Fibroblast of pulmonary artery (primary cell): ENCODE data around the gene SIK3.
"Not testable (repeated sequence)": the region's sequence is repeated elsewhere in the genome, so short reads cannot be mapped to it uniquely, and the experiment has no call there.

Source experiments
- DNase-seq: peaks from one replicate; pipeline ENCODE4 v3.0.0-alpha.2; 2010; ENCODE audit warnings: low read depth
- H3K4me3 ChIP-seq: replicated peaks from 2 replicates; pipeline ENCODE4 v1.5.1; 2011; ENCODE audit warnings: low read depth, mild to moderate bottlenecking, control low read depth, low read length, moderate library complexity
- TF ChIP-seq, protein P1 (sequence below): IDR thresholded peaks from 2 replicates; pipeline ENCODE4 v1.5.1; 2011; ENCODE audit warnings: mild to moderate bottlenecking, control low read depth, low read length, inconsistent platforms; ENCODE audit errors: missing control alignments

SIK3 gene

DNA sequence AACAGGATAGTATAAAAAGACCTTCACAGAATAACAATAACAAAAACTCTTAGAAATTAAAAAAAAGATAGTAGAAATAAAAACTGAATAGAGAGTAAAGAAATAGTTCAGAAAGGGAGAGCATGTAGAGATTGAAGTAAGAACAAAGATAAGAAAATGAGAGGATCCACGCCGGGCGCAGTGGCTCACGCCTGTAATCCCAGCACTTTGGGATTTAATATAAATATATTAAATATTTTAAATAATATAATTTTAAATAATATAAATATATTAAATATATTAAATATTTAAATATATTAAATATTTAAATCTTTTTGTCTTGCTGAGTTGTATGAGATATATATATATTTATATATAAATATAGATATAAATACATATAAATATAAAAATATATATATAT lies 286.1 kb downstream of the SIK3 start:
- no peak for DNase-seq
- no peak overlapping the region for H3K4me3 ChIP-seq
- TF ChIP-seq, protein P1, sequence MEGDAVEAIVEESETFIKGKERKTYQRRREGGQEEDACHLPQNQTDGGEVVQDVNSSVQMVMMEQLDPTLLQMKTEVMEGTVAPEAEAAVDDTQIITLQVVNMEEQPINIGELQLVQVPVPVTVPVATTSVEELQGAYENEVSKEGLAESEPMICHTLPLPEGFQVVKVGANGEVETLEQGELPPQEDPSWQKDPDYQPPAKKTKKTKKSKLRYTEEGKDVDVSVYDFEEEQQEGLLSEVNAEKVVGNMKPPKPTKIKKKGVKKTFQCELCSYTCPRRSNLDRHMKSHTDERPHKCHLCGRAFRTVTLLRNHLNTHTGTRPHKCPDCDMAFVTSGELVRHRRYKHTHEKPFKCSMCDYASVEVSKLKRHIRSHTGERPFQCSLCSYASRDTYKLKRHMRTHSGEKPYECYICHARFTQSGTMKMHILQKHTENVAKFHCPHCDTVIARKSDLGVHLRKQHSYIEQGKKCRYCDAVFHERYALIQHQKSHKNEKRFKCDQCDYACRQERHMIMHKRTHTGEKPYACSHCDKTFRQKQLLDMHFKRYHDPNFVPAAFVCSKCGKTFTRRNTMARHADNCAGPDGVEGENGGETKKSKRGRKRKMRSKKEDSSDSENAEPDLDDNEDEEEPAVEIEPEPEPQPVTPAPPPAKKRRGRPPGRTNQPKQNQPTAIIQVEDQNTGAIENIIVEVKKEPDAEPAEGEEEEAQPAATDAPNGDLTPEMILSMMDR = no peak

DNA sequence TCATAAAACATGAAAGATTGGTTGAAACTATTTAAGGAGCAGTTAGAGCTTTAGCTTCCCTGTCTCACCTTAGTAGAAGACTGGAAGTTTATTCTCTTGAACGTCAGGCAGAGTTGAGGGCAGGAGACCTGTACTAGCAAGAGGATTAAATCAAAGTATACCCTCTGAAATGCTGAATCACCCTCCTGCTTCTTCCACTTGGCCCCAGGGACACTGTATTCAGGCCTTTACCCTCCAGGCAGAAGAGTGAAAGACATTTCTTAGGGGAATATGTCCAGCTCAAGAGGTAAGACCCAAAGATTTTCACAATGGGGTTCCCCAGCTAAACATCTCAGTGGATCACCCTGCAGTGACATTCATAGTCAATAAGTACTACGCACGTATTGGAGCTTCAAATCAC lies 287.0 kb downstream of the SIK3 start:
- no peak for DNase-seq
- no peak overlapping the region for H3K4me3 ChIP-seq
- TF ChIP-seq, protein P1 = no peak

DNA sequence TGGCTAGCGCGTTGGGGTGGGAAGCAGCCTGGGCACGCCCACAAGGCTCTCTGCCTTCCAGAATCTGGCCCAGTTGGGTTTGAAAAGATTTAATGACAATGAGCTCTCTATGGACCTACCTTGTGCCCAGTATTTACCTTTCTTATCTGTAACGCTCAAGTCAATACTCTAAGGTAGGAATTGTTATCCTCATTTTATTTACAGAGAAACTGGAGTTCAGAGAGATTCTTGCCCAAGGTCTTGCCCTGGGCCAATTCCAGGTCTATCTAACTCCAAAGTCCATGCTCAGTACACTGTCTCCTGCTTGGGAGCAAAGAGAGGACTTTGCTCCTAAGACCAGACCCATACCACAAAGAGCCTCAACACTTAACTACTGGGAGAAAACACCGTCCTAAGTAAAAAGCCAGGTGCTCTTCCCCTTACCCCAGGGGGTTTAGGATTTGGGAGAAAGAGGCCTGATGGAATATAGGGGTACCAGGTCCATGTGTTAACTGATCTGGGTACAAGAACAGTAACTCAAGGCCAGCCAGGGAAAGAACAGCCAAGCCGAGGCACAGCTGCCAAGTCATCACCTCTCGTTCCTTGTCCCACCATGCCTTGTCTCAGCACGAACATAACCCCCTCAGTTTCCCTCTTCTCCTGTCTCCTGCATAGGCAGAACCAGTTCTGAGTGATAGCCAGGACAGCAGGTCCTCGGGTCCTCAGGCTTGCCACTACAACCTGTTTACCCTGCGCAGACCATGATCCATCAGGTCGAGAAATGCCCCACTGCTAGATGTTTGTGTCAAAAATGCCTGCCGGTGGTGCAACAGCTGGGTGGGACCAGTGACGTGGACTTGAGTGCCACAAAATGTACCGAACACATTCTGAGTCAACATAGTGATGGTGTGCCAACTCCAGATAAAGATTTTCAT lies 289.7 kb downstream of the SIK3 start:
- no peak overlapping the region for H3K4me3 ChIP-seq
- DNase-seq = peak; percentile 94
- TF ChIP-seq, protein P1 = no peak

DNA sequence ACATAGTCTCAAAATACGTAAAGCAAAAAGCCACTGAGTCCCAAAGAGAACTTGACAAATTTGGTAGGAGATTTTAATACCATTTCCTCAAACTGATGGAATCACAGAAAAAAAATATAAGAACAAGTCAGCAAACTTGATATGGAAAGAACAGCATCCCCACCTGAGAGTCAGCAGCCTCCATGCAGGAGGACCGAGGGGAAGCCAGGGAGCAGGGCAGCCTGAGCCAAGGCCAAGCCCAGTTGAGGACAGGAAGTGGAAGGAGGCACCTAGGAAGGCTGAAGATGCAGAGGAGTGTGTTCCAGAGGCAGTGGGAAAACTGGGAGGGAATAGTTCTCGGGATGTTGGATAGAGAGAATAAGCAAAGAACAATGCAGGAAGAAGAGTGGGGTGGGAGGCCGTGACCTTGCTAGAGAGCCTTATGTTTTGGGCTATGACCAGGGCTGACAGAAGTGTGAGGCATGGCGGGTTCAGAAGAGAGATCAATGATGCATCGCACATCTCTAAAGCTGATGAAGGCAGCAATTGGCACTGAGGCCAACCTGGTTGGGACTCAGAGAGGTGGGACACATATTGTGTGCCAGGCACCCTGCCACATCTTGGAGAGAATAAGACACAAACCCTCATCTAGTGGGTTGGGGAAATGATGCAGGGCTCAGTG lies 290.5 kb downstream of the SIK3 start:
- TF ChIP-seq, protein P1 = no peak

GRCh38 chr11:116804001-116804400 lies 294.2 kb downstream of the SIK3 start:
- no peak for DNase-seq
- TF ChIP-seq, protein P1 = no peak
- H3K4me3 ChIP-seq = no peak overlapping the region

More for the DNA sequence above, 290.5 kb downstream of the SIK3 start:
- no peak overlapping the region for H3K4me3 ChIP-seq
- DNase-seq = no peak

DNA sequence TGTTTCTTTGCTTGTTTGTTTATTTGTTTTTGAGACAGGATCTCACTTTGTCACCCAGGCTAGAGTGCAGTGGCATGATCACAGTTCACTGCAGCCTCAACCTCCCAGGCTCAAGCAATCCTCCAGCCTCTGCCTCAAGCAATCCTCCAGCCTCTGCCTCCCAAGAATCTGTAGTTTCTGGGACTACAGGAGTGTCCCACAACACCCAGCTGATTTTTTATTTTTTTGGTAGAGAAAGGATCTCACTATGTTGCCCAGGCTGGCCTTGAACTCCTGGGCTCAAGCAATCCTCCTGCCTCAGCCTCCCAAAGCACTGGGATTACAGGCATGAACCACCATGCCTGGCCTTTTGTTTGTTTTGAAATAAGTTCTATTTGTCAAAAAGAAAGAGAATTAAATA lies 296.6 kb downstream of the SIK3 start:
- not testable (repeated sequence) for DNase-seq, H3K4me3 ChIP-seq

DNA sequence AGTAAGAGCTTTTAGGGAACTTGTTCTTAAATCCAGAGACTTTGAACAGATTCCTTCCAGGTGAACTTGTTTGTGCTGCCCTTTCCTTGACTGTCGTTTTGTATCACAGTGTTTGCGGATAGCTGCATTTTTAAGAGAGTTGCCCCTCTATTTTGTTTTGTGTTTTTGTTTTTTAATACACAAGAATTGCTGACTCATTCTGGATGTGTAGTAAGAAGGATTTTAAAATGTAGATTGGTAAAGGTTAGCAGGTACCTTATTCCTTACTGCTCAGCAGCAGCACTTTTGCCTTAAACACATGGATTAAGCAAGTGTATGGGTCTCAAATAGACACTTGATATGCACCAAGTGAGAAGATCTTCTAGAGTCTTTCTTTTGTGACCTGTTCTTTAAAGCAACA lies 297.6 kb downstream of the SIK3 start:
- no peak for DNase-seq
- TF ChIP-seq, protein P1 = no peak

More for the DNA sequence above, 297.6 kb downstream of the SIK3 start:
- H3K4me3 ChIP-seq = no peak overlapping the region
